GM13976 (cell line): ENCODE measurements around the gene PLB1.

Source experiments
- DNase-seq: peaks from one replicate; pipeline ENCODE4 v3.0.0; 2012; ENCODE audit warnings: low spot score
- in situ Hi-C: fragments of 300-500 bp; cut with MboI; formaldehyde crosslinking; loops from one replicate; pipeline ENCODE4 v1.12.0; 2022; ENCODE audit warnings: low sequenced_read_pairs, mixed read lengths, inconsistent platforms; ENCODE audit not compliant: unreplicated experiment
- TF ChIP-seq, protein P1 (sequence below): IDR thresholded peaks from 2 replicates; pipeline ENCODE4 v1.5.1; 2012; ENCODE audit warnings: borderline replicate concordance, mild to moderate bottlenecking; ENCODE audit not compliant: insufficient read depth; ENCODE audit errors: extremely low read depth, missing control alignments, control extremely low read depth

The PLB1 gene

DNA sequence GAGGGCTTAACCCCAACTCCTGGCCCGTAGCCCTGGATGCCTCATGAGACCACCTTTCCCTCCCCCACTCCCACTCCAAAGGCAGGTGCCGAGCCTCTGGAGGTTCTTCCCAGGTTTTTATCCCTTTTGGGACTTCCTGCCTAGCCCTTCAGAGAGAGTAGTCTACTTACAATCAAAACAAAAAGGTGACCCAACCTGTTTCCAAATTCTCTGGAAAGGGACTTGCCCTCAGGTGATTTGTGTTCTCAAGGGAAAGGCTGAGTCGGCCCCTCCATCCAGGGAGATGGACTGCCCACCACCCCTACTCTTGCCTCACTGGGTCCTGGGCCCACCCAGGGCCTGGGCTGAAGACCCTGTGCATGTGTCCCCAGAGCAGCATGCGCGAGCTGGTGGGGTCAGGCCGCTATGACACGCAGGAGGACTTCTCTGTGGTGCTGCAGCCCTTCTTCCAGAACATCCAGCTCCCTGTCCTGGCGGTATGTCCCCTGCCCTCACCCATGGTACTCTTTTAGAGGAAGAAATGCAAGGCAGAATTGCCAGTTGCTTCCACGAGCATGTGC is 108.5 kb downstream of the PLB1 start:
- no peak for DNase-seq
- in situ Hi-C loops = no loop called here
- TF ChIP-seq, protein P1, sequence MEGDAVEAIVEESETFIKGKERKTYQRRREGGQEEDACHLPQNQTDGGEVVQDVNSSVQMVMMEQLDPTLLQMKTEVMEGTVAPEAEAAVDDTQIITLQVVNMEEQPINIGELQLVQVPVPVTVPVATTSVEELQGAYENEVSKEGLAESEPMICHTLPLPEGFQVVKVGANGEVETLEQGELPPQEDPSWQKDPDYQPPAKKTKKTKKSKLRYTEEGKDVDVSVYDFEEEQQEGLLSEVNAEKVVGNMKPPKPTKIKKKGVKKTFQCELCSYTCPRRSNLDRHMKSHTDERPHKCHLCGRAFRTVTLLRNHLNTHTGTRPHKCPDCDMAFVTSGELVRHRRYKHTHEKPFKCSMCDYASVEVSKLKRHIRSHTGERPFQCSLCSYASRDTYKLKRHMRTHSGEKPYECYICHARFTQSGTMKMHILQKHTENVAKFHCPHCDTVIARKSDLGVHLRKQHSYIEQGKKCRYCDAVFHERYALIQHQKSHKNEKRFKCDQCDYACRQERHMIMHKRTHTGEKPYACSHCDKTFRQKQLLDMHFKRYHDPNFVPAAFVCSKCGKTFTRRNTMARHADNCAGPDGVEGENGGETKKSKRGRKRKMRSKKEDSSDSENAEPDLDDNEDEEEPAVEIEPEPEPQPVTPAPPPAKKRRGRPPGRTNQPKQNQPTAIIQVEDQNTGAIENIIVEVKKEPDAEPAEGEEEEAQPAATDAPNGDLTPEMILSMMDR = no peak

DNA sequence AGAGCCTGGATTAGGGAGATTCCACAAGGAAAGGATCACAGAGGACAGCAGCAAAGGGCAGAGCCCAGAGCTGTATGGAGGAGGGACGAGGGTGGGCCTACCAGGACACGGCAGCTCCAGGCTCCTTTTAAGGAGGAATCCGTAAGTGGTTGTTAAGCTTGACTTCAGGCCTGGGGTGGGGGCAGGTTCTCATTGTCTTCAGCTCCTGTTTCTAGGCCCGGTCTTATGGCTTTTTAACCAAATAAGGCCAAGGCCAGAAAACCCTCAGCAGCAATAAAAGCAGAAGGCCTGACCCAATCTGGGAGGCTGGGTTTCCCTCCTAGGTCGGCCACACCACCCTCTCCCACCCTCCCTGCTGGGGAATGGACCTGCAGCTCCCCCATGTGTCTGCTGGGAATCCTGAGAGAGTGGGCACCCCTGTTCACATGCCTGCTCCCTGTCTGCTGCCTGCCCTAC is 111.2 kb downstream of the PLB1 start:
- in situ Hi-C loops = no loop called here
- TF ChIP-seq, protein P1 = no peak
- no peak for DNase-seq

- TF ChIP-seq, protein P1 = no peak
- in situ Hi-C loops = no loop called here
- no peak for DNase-seq
These were observed 112.1 kb downstream of the PLB1 start for GRCh38 chr2:28607730-28608499.

DNA sequence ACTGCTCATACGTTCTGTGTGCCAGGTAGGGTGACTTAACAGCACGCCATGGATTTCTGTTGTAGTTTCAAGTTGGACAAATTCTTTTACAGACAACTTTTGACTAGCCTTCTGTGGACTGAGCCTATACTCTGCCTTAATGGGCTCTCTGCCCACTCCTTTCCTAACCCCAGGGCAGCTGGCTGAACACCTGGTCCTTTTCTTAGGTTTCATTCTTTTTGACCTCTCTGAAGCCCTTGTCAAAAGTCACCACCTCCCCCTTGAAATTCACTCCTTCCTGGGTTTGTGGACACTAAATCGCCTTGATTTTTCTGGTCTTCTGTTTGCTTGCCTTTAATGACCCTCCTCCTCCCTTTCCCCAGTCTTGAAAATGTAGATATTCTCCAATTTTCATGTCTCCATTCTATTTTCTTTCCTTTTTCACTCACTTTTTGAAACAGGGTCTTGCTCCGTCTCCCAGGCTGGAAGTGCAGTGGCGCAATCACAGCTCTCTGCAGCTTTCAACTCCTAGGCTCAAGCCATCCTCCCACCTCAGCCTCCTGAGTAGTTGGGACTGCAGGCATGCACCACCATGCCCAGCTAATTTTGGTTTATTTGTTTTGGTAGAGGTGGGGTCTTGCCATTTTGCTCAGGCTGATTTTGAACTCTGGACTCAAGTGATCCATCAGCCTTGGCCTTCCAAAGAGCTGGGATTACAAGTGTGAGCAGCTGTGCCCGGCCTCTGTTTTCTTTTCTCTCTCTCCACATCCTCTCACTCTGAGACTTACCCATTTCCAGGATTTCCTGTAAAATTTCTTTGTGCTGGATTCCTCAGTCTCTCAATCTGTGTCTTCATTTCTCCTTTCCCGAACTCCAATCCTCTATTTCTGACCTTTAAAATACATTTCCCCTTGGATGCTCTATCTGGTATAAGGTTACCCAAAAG is 112.9 kb downstream of the PLB1 start:
- TF ChIP-seq, protein P1 = no peak
- DNase-seq = no peak
- in situ Hi-C loops = no loop called here

GRCh38 chr2:28610583-28611201 is 114.8 kb downstream of the PLB1 start:
- TF ChIP-seq, protein P1 = no peak
- peak; percentile 50 for DNase-seq
- in situ Hi-C loops = no loop called here
